Uterus (tissue), 4 donors: ENCODE results near the gene EXOC1L. TPM values are rescaled to one million over a fixed set of nuclear protein-coding genes. Genes with fewer than 3 reads are reported as not detected.

ENCODE experiments used
- DNase-seq, 2 donors: peaks; one replicate each; pipeline ENCODE4 v3.0.0-alpha.2; 2019 to 2020
- H3K27ac ChIP-seq, 2 donors: fragments of 200-600 bp; sonication (generic); 1 replicate in 1 of 2; 2 replicates in 1 of 2; pipeline ENCODE4 v1.5.1; 2016 to 2018
- H3K27me3 ChIP-seq, 2 donors: fragments of 200-600 bp; sonication (generic); one replicate each; pipeline ENCODE4 v1.5.1; 2018 to 2019; ENCODE audit warnings: control low read depth in 1 of 2
- H3K36me3 ChIP-seq, 2 donors: fragments of 200-600 bp; sonication (generic); one replicate each; pipeline ENCODE4 v1.5.1; 2019; ENCODE audit warnings: control low read depth in 1 of 2
- H3K4me1 ChIP-seq, 2 donors: fragments of 200-600 bp; sonication (generic); one replicate each; pipeline ENCODE4 v1.5.1; 2018 to 2019; ENCODE audit warnings: control low read depth in 1 of 2
- H3K4me3 ChIP-seq, 2 donors: fragments of 200-600 bp; sonication (generic); 1 replicate in 1 of 2; 2 replicates in 1 of 2; pipeline ENCODE4 v1.5.1; 2018 to 2019; ENCODE audit warnings: mild to moderate bottlenecking in 1 of 2
- H3K9me3 ChIP-seq, 2 donors: fragments of 200-600 bp; sonication (generic); one replicate each; pipeline ENCODE4 v1.5.1; 2019; ENCODE audit warnings: control low read depth in 1 of 2
- CTCF ChIP-seq, 4 experiments: fragments of 200-600 bp in 2 of 4; fragments of 450-650 bp in 2 of 4; sonication (generic) in 2 of 4; IDR thresholded peaks; one replicate each; pipeline ENCODE4 v1.5.1; 2016 to 2019; ENCODE audit warnings: antibody characterized with exemption in 4 of 4, mild to moderate bottlenecking in 2 of 4, moderate library complexity in 1 of 4
- POLR2A ChIP-seq, 2 donors: fragments of 450-650 bp; IDR thresholded peaks; one replicate each; pipeline ENCODE4 v1.6.1; 2016; ENCODE audit warnings: antibody characterized with exemption in 2 of 2, mild to moderate bottlenecking in 1 of 2, moderate library complexity in 1 of 2
- intact Hi-C: fragments of 100-400 bp; cut with DNase I; formaldehyde crosslinking; loops from one replicate; pipeline ENCODE4 v1.15.1; 2023; ENCODE audit warnings: low total_unique reads
- total RNA-seq, 4 donors: library from RNA; depleted of rRNA in 3 of 4; stranded (reverse); fragments of >200 nt in 3 of 4; gene quantifications; one replicate each; pipeline versions ENCODE4 v1.1.0 to v1.2.4, GENCODE V29; 2014 to 2023
- donor health status: DM: yes; HTN: yes; CAD: no.

EXOC1L gene
- total RNA-seq, 4 donors from 2014 or later: not detected

GRCh38 chr4:55784747-55785146 lies 34.8 kb upstream of the EXOC1L start:
- Histone ChIP-seq H3K9me3 (no peaks in the 10 kb centered on the region), H3K36me3 (no peaks in the 10 kb centered on the region), H3K4me3 (no peak overlapping the region), H3K27me3 (no peaks in the 10 kb centered on the region), H3K4me1 (no peaks in the 10 kb centered on the region), H3K27ac (no peak overlapping the region)
- TF ChIP-seq POLR2A (IDR thresholded peaks at IDR 0.05) (no peak), CTCF (IDR thresholded peaks at IDR 0.05) (no peak)
- intact Hi-C loops: no loop called here
- DNase-seq: no peak

GRCh38 chr4:55791666-55792065 lies 27.9 kb upstream of the EXOC1L start:
- H3K36me3 ChIP-seq: no peaks in the 10 kb centered on the region
- no peak for DNase-seq
- H3K4me1 ChIP-seq: no peaks in the 10 kb centered on the region
- no peak overlapping the region for H3K4me3 ChIP-seq
- no peak overlapping the region for H3K27ac ChIP-seq
- H3K9me3 ChIP-seq: no peaks in the 10 kb centered on the region
- no peaks in the 10 kb centered on the region for H3K27me3 ChIP-seq
- intact Hi-C loops: no loop called here
- TF ChIP-seq CTCF (IDR thresholded peaks at IDR 0.05) (no peak), POLR2A (IDR thresholded peaks at IDR 0.05) (no peak)

GRCh38 chr4:55793479-55793878 lies 26.1 kb upstream of the EXOC1L start:
- Histone ChIP-seq H3K4me3 (no peak overlapping the region), H3K27ac (no peak overlapping the region), H3K4me1 (no peaks in the 10 kb centered on the region), H3K27me3 (no peaks in the 10 kb centered on the region), H3K36me3 (no peaks in the 10 kb centered on the region), H3K9me3 (no peaks in the 10 kb centered on the region)
- TF ChIP-seq POLR2A (IDR thresholded peaks at IDR 0.05) (no peak), CTCF (IDR thresholded peaks at IDR 0.05) (no peak)
- DNase-seq: no peak
- intact Hi-C loops: no loop called here

- no peak for TF ChIP-seq POLR2A (IDR thresholded peaks at IDR 0.05)
- no peak for TF ChIP-seq CTCF (IDR thresholded peaks at IDR 0.05)
- intact Hi-C loops: no loop called here
- Histone ChIP-seq H3K27ac (no peak overlapping the region), H3K27me3 (no peaks in the 10 kb centered on the region), H3K4me3 (no peak overlapping the region), H3K36me3 (no peaks in the 10 kb centered on the region), H3K4me1 (no peaks in the 10 kb centered on the region), H3K9me3 (no peaks in the 10 kb centered on the region)
- no peak for DNase-seq
Measured at GRCh38 chr4:55794053-55794452, 25.5 kb upstream of the EXOC1L start.

- Histone ChIP-seq H3K36me3 (no peaks in the 10 kb centered on the region), H3K27me3 (no peaks in the 10 kb centered on the region), H3K4me1 (no peaks in the 10 kb centered on the region), H3K9me3 (no peaks in the 10 kb centered on the region), H3K27ac (no peak overlapping the region), H3K4me3 (no peak overlapping the region)
- no peak for DNase-seq
- intact Hi-C loops: no loop called here
- TF ChIP-seq CTCF (IDR thresholded peaks at IDR 0.05): no peak
- TF ChIP-seq POLR2A (IDR thresholded peaks at IDR 0.05): no peak
Measured at GRCh38 chr4:55795341-55795740, 24.2 kb upstream of the EXOC1L start.
